GM12864 (cell line): ENCODE results near the gene SV2C.
A peak's percentile ranks its signal among the peaks of the same experiment; 100 is the strongest.

Experiments
- DNase-seq: peaks from one replicate; pipeline ENCODE4 v3.0.0-alpha.2; 2011; ENCODE audit warnings: low read depth
- H3K4me3 ChIP-seq: 2 replicates; pipeline ENCODE4 v1.5.1; 2011; ENCODE audit warnings: mild to moderate bottlenecking, low read depth, low read length, control low read depth
- TF ChIP-seq, protein P1 (sequence below): IDR thresholded peaks from 2 replicates; pipeline ENCODE4 v1.5.1; 2011; ENCODE audit warnings: low read depth, mild to moderate bottlenecking, moderate library complexity, low read length, control low read depth, inconsistent platforms; ENCODE audit errors: missing control alignments

The SV2C gene

DNA sequence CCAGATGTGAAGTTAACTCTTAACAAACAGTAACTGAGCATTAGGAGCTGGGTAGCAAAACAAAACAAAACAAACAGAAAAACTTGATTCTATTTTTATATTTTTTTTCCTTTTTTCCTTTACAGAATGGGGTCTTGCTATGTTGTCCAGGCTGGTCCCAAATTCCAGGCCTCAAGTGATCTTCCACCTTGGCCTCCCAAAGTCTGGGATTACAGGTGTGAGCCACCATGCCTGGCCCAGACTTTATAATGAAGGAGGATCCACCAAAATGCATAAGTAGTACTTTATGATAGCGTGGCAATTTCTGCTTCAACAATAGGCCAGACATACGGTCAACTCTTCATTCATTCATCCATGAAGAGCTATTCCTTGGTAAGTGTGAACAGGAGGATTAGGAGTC is 314.0 kb downstream of the SV2C start:
- H3K4me3 ChIP-seq, result no peak overlapping the region
- TF ChIP-seq, protein P1, sequence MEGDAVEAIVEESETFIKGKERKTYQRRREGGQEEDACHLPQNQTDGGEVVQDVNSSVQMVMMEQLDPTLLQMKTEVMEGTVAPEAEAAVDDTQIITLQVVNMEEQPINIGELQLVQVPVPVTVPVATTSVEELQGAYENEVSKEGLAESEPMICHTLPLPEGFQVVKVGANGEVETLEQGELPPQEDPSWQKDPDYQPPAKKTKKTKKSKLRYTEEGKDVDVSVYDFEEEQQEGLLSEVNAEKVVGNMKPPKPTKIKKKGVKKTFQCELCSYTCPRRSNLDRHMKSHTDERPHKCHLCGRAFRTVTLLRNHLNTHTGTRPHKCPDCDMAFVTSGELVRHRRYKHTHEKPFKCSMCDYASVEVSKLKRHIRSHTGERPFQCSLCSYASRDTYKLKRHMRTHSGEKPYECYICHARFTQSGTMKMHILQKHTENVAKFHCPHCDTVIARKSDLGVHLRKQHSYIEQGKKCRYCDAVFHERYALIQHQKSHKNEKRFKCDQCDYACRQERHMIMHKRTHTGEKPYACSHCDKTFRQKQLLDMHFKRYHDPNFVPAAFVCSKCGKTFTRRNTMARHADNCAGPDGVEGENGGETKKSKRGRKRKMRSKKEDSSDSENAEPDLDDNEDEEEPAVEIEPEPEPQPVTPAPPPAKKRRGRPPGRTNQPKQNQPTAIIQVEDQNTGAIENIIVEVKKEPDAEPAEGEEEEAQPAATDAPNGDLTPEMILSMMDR, result no peak
- DNase-seq, result no peak

DNA sequence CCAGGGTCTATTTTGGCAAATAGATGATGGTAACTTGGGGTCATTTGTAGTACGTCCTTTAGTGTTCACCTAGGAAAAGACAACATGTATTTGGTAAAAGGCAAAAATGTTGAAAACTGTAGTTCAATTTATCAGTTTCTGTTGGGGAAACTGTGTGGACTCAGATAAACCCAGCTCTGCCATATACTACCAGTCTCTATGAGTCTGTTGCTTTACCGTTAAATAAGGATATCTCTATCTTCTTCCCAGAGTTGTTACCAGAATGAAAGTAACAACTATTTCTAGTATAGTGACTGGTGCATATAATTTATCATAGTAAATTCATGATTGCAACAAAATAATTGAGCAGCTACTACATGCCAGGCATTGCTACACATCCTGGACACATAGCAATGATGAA is 316.1 kb downstream of the SV2C start:
- TF ChIP-seq, protein P1, result no peak
- no peak overlapping the region for H3K4me3 ChIP-seq

DNA sequence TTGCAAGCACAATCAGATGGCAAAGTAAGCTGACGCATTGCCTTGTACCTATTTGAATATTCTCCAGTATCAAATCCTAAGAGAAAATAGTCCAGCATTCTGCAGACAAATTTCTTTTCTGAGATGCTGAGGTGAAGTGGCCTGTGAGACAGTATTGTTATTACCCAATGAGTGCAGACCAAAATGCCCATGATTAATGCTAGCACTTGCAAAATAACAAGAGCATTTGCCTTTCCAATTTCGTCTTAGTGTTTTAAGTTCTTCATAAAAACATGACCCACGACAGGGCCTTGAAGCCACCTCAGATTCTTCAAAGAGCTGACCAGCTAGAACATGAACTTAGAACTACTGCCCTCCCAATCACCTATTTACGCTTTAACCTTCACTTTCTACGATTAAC is 317.3 kb downstream of the SV2C start:
- TF ChIP-seq, protein P1, result no peak
- no peak for DNase-seq
- H3K4me3 ChIP-seq, result no peak overlapping the region

More for the DNA sequence above, 316.1 kb downstream of the SV2C start:
- DNase-seq, result no peak

DNA sequence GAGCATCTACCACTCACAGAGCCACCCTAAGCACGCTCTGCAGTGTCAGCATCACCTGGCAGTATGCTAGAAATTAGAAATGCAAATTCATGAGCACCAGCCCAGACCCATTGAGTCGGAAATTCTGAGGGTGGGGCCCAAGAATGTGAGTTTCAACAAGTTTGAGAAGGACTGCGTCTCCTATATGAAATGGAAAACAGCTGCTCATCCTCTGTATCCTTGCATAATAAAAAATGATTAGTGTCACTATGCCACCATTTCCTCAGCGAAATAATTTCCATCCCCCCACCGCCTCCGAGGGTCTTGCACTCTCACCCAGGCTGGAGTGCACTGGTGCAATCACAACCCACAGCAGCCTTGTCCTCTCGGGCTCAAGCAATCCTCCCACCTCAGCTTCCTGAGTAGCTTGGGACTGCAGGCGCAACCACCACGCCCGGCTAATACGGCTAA is 318.6 kb downstream of the SV2C start:
- peak; percentile 68 for DNase-seq
- H3K4me3 ChIP-seq, result peak overlapping the region; percentile 84
- TF ChIP-seq, protein P1, result no peak

DNA sequence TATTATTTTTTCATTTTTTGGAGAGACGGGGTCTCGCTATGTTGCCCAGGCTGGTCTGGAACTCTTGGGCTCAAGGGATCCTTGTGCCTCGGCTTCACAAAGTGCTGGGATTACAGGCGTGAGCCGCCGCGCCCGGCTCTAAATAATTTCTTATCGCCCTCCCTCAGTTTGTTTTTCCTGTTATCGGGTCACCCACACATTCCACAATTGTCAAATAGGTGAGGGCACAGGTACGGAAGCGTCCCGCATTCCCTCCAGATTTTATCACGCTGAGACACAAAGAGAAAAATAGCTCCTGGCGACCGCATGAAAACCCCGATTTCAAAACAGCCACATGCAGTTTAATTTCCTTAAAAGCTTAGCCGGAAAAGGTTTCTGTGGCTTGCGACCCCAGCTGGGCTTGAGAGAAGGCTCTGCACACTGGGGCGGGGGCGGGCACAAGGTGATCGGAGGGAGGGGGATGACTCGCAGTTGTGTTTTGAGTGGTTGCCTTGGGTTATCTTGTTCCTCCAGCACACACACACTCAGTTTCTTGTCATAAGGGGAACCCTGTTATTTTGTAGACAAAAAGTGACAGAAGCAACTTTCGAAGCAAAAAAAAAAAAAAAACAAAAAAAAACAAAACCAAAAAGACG is 319.2 kb downstream of the SV2C start:
- peak overlapping the region; percentile 84 for H3K4me3 ChIP-seq
- TF ChIP-seq, protein P1, result no peak
- peak; percentile 93 for DNase-seq

DNA sequence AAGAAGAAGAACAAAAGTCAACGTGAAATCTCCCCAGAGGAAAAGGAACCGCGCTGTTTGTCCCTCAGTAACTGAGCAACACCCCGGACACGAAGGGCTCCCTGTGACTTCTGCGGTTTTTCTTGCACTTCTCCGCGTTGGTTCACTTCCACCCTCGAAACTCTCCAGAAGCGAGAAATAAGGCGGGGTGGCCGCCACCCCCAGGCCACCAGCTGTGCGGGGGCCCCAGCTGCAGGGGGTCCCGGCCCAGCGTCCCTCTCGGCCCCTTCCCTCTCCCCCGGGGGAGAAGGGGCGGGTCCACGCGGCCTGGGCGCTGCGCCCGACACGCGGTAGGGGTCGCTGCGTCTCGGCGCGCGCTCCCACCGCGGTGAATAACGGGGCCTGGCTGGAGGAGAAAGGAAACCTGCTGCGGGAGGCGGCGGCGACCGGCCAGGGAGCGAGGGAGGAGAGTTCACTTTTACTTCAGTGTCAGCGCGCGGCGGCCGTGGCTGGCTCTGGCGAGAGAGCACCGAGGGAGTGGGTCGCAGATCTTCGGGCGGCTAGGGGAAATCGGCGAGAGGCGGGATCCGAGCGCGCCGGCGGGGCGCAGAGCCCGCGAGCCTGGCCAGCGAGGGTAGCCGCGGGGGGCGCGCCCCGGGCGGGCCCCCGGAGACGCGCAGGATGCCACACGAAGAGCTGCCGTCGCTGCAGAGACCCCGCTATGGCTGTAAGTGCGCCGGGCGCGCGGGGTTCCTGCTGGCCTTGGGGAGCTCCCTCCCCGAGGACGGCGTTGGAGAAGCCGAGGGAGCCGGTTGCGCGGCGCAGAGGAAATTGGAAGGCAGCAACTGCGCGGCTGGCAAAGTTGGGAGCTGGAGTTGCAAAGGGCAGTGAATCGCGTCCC is 319.9 kb downstream of the SV2C start, which contains the start of gene IQGAP2:
Gene IQGAP2, plus strand, starts transcription at position 400 of the 880 bp plus-strand sequence. Its CDS starts 261 bp downstream, at position 661.
- DNase-seq, result peak; percentile 90
- TF ChIP-seq, protein P1, result peak; percentile 72
- peak within 1 kb of the TSS; percentile 84 for H3K4me3 ChIP-seq
